HG03045 (cell line): ENCODE measurements around the gene RPS6KA2.

ENCODE experiments used
- ATAC-seq: cut with Tn5 transposase; IDR thresholded peaks from one replicate; pipeline ENCODE4 v1.9.1; 2021; ENCODE audit warnings: mild to moderate bottlenecking, moderate library complexity; ENCODE audit not compliant: unreplicated experiment

The RPS6KA2 gene

DNA sequence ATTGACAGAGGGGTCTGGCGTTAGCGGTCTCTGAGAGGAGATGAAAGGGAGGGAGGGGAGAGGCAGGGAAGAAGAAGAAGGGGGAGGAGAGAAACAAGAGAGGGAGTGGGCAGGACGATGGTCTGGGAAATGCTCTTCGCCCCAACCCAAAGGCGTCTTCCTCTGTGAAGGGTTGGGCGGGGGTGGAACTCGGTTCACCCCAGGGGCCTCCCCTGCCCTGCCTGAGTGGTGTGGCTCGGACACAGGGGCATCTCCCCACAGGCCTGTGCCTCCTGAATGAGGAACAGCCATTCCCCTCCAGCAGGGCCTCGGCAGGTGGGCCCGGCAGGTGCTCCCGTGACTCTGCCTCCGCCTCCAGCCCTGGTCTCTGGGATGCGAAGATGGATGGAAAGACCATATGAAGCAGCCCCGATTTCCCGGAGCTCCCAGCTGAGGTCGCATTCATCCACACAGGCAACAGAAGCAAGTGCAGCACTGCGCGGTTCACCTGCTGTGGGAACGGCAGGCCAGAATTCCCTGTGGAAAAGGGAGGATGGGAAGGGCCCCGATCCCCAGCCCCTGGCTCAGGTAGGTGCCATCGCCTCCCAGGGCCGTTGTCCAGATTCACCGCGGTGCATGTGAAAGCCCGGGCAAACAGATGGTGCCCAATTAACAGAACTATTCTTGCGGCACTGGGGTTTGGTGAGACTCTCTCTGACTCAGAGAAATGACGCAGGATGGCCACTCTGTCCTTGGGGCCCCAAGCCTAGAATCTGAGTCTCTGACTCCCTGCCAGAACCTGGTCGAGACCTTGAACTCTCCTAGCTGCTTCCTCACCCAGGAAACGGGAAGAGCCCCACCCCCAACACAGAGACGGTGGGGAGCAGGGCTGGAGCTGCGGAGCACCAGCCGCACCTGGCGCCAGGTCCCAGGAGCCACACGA is 29.4 kb upstream of the RPS6KA2 start:
- ATAC-seq = no peak

DNA sequence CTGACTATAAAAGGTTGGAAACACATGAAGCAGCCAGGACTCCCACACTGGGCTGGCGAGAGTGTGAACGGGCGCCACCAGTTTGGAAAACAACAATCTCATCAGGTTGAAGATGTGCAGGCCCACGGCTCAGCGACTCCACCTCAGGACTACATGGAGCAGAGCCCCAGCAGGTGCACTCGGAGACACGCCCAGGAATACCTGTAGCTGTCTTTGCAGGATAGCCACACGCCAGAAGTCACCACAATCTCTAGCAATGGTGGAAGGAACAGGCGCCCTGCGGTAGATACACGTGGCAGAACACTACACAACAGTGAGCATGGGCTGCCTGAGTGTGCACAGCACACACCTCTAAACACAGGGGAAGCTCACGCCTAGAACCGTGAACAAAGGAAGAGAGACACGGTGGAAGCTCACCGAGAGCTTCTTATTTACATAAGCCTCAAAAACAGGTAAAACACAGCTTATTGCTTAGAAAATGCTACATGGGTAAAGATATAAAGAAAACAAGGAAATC is 28.7 kb upstream of the RPS6KA2 start:
- no peak for ATAC-seq

DNA sequence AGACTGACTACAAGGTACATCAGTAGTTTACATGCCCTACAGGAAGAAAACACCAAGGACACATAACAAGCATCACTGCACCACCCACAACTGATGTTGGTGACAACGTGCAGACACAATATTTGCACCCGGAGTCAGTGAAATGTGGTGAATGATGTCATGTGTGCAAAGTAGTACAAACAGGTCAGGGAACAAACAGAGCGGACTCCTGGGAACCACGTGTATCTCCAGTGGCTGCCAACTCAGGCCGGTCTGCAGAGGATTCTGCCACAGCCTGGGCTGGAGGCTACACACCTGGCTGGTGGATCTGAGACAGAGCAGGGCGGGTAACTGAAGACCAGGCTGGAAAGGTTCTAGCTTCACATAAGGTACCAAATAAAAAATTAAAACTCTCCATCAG is 28.2 kb upstream of the RPS6KA2 start:
- ATAC-seq = no peak

DNA sequence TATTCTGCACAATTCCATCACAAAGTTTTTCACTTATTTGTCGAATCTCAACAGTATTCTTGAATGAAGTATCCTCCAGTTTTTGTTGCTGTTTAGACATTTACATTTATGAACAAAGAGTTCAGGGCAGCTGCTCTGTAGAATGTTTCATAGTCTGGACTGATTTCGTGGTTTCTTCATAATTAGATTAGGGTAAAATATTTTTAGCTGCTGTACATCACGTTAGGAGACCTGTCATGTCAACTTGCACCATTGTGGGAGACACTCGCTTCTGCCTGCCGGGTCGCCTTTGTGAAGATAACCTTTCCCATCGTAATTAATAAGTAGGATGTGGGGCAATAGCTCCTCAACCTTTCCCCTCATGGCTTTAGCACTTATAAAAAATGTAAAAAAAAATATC is 27.5 kb upstream of the RPS6KA2 start:
- no peak for ATAC-seq

DNA sequence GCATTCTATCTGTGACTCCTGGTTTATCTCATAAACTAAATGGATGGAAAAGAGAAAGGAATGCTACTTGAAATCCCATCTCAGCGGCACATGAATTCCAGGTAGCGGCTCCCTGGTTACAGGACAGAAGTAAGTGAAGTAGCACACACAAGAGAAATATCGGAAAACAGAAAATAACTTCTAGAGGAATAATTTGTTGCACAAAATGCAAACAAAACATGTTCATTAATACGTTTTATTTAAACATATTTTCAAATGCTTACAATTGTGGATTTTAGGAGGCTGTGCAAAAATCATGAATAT is 26.5 kb upstream of the RPS6KA2 start:
- ATAC-seq = no peak

DNA sequence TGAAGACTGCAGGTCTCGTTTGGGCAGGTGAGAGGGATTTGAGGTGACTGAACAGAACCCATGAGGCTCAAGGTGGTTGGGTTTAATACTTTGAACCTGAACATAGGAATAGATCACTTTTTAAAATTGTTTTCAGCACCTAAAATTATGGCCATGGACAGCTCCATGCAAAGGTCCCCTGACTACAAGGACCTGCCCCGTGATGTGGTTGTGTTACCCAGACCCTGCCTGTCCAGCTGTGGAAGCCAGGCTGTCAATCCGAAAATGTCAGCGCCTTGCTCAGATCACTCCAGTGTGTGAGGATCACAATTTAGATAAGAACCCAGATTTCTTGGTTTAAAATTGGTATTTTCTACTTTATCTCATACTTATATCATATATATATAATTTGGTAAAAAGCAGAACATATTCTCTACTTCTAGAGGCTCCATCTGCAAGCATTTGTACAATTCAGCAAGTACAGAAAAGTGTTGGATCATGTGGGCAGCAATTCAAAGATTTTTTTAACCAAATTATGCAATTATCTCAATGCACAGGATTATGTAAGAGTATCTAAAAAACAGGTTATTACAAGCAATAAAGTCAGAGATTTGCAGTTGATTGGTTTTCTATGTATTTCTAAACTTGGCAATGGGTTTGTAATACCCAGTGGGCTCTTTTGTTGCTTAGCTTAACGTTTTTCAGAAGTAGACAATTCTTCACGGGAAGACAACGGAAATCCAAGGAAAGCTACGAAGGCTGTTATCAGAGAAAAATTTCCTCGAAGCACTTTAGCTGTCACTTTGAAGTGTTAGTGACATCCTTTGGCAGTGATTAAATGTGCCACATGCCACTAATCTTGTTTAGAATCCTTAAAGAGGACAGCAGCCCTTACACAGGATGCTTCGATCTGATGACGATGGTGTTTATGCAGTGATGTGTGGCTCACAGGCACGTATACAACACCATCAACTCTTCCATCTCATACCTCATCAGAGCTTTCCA is 24.1 kb upstream of the RPS6KA2 start:
- ATAC-seq = no peak

DNA sequence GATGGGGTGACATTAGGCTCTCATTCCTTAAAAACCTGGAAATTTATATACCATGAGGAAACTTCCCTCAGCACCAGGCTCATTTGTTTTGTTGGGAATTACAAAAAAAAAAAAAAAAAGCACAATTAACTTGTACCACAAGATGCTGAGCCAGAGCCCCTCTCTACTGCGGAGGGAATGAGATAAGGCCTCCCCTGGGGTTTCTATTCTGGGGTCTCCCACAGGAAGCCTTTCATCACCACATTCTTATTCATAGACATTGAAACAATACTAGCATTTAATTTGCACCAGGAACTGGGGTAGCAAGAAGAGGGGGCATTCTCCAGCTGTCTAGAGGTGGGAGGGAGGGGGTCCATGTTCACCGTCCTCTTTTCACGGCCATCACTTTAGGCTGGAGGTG is 23.0 kb upstream of the RPS6KA2 start:
- ATAC-seq = no peak

DNA sequence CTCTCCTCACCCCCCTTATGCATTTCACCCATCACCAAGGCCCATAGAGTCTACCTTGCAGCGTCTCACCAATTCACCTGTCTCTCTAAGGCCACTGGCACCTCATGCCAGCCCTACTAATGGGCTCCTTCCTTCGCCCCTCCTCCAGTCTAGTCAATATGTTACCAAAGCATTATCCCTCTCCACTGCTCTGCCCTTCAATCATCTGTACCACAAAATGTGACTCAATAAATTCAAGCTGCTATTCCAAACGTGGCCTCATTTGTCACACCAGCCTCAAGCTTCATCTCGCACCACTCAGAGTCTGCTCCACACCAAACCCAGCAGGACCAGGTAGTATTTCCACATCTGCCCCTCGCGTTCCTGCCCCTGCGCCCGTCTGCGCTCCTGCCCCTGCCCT is 21.8 kb upstream of the RPS6KA2 start:
- no peak for ATAC-seq

DNA sequence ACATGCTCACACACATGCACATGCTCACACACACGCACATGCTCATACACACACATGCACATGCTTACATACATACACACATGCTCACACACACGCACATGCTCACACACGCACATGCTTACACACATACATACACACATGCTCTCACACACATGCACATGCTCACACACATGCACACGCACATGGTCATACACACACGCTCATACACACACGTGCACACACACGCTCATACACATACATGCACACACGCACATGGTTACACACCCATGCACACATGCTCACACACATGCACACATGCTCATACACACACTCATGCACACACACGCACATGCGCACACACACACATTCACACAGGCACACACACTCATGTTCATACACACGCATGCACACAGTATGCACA is 20.8 kb upstream of the RPS6KA2 start:
- no peak for ATAC-seq

DNA sequence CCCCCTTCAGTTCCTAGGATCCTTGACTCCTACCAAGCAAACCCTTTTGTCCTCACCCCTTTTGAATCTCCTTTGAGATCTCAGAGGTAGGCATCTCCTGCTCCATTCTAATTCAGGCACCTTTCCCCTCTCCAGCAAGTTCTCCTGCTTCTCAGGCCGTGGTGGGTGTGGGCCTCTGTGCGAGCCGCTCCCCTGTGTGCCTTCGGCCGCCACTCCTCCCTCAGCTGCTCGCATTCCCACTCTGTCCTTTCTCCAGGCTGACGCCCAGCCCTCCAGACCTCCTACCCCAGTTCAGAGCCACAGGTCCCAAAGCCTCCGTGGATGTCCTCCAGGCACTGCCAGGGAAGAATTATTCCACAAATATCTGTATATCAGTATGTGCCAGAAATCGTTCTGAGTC is 19.7 kb upstream of the RPS6KA2 start:
- ATAC-seq = no peak

DNA sequence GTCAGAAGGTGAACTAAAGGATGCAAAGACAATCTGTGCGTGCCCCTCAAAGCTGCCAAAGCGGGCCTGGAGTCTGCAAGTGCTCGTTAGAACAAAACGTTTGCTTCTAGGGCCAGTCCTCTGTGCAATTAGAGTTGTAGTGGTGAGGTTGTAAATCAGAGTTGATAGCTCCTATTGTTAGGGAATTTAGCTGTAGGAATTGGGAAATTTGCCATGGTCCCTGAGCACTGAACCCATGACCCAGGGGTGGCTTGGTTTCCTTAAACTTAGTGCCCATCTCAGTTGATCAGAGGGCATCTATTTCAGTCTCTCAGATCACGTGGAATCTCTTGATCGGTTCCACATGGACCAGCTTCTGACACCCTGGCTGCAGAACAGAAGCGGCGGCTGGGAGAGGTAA is 18.8 kb upstream of the RPS6KA2 start:
- no peak for ATAC-seq

DNA sequence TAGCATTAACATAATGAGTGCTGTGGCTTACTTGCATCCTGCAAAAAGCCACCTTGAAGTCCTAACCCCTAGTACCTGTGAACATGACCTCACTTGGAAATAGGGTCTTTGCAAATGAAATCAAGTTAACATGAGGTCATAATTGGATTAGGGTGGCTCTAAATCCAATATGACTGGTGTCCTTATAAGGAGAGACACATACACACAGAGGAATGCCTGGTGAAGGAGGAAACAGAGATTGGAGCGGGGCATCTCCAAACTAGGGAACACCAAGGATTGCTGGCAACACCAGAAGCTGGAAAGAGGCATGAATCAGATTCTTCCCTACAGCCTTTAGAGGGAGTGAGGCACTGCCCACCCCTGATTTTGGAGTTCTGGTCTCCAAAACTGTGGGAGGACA is 17.6 kb upstream of the RPS6KA2 start:
- no peak for ATAC-seq

DNA sequence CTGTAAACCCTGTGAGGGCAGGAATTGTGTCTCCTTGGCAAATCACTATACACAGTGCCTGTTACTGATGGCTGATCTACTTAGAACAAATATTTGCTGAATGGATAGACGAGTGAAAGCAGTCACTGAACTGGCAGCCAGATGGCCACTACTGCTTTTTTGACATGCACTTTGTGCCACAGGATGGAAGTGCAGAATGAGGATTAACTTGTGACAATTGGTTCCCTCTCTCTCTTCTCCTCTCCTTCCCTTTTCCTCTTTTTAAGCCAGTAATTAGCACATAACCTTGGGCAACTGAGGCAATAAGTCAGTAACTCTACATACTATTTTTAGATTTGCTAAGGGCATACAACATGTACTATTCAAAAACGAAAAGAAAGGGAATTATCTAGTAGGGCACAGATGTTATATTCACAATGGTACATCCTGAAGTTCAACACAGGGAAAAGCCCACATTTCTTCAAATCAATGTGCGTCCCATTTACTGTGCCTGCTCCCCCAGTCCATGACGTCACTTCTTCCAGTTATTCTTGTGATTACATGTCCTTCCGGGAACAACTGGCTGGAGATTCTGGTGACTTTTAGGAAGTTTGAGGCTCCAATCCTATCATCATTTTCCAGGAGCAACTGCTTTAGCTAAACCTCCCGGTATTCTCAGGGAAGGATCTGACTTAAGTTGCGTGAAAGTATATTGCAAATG is 17.0 kb upstream of the RPS6KA2 start:
- ATAC-seq = no peak

DNA sequence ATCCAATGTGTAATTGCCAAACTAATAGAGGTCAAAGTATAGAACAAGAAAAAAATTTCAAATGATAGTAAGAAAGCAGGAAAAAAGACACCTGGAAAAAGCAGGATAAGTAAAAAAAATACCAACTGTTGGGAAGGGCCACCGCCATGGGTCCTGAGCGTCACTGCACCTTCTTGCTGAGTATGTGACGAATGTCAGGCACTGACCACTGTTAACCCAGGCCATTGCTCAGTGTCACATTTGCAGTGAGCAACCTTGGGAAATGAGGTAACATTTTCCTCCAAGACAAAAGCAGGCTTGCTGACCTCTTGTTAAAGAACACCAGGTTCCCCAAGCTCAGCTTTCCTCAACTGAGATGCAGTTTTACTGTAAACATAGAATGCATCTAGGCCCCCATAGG is 15.6 kb upstream of the RPS6KA2 start:
- no peak for ATAC-seq

DNA sequence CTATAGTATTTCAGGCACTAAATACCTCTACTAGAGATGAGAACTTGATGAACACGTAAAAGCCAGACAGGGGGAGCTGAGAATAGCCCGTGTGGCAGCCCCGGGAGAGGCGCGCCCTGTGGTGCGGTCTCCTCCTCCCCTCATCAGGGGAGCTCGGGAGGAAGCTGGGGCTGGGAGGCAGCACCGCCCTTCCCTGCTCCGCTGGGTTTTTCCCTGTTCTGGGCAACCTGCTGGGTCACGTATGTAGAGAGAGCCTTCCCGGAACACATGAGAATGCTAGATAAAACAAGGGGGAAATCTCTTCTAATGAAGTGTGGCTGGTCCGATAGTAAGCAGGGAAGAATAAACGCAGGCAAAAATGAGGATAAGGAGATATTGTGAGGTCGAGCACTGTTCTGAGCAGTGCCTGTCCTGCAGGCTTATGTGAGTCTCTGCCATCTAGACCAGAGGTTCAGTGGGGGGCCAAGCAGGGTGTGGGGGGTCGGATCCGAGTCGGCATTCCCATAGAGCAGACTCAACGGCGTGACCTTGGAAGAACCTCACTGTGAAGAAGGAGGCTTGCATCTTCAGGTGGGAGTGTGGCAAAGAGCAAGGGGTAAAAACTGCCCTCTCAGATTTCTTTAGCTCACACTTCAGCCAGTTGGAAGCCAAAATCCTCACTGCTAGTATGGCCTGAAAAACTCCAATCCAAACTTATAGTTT is 13.4 kb upstream of the RPS6KA2 start:
- ATAC-seq = no peak

DNA sequence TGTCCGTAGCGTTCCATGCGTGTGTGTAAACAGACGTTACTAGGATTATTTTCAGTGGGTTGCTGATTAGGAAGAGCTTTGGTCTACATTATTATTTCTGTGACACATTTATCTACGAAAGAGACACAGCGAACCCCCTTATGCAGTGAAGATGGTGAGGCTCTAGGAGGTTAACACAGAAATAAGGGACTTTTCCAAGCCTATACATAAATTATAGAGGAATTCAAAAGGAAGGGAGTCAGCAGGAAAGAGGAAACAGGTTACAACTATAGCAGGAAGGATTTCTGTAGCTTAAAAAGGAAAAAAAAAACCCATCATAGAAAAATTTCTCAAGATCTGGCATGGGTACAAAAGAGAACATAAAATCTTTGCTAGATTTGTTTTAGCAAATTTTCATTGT is 12.9 kb upstream of the RPS6KA2 start:
- ATAC-seq = no peak

DNA sequence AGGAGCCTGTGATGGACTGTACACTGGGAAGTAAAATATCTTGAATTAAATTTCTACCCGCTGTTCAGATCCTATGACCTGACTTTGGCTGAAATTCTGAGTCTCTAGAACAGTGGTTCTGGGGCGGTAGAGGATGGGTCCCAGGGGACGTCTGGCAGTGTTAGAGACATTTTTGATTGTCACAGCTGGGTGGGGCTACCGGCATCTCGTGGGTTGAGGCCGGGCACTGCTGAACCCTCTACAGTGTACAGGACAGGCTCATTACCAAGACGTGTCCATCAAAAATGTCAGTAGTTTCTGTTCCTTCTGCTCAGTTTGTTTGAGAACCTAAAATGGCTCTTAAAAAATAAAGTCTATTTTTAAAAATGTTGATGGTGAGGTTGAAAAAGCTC is 11.5 kb upstream of the RPS6KA2 start:
- ATAC-seq = no peak

DNA sequence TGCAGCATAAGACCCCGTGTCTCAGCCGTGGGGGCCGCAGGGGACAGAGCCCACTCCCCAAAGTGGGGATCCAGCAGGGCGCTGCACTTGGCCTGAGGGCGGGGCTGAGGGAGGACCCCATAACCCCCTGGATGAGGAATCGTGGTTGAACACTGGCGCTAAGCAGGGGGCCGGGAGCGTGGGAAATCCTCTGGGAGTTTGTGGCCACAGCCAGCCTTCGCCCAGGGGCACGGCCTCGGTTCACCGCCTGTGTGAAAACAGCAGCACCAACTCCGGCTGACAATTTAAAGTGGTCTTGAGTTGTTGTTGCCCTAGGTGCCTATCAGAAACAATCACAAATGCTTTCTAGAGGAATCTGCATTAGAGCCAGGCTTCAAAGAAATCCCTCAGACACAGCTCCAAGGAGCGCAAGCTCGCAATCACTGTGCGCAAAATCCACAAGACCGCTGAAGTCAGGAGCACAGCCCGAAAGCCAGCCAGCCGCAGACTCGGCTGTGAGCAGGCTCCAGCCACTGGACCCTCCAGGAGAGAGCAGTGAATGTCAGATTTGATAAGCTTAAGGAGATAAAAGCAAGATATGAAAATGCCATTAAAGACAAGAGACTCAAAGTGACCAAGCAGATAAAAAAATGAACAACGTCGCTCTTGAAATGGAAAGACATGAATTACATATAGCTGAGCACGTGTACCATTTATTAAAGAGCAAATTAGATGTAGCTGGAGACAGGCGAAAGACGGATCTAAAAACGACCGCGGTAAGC is 10.9 kb upstream of the RPS6KA2 start:
- ATAC-seq = no peak

DNA sequence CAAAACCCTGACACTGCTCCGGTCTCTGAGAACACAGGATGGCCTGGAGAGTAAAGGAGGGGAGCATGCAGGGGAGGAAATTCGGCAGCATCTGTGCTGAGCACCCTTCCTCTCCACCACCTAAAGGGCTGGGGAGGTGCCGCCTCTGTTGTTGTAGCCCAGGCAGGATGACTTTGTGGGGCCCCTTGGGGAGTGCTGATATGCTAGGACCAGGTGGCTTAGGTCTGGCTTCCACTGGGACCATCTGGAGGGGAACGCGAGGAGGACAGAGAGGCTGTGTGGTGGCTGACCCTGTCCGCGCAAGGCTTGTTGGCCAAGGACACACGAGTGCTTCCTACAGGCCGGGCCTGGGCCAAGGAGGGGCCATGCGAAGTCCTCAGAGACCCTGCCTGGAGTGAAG is 9.9 kb upstream of the RPS6KA2 start:
- ATAC-seq = no peak
